Astrocyte of the spinal cord (primary cell): ENCODE results near the gene RPS21.
A peak's percentile ranks its signal among the peaks of the same experiment; 100 is the strongest.

Source experiments
- DNase-seq: peaks from one replicate; pipeline ENCODE4 v3.0.0; 2011; ENCODE audit warnings: low read depth, low spot score
- H3K4me3 ChIP-seq: 2 replicates; pipeline ENCODE4 v1.5.1; 2011; ENCODE audit warnings: low read depth, mild to moderate bottlenecking, low read length, moderate library complexity
- in situ Hi-C: cut with HindIII; loops from 2 replicates; pipeline ENCODE4 v1.10.0; 2017; ENCODE audit warnings: low sequenced_read_pairs
- TF ChIP-seq, protein P1 (sequence below): IDR thresholded peaks from 2 replicates; pipeline ENCODE4 v1.5.1; 2012; ENCODE audit warnings: low read depth, mild to moderate bottlenecking, low read length, inconsistent platforms

Gene RPS21

DNA sequence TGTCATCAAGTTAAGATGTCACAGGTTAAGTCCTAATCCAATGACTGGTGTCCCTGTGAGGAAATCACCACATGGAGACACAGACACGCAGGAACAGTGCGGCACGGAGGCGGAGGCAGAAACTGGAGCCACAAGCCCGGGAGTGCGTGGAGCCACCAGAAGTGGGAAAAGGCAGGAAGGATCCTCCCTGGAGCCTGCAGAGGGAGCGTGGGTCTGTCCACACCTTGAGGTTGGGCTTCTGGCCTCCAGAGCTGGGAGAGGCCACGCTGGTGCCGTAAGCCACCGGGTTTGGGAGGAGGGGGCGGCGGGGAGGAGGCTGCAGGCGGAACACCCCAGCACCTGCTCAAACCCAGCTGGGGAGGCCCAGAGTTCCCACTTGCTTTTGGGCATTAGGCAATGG lies 16.4 kb downstream of the RPS21 start:
- no peak overlapping the region for H3K4me3 ChIP-seq
- no peak for DNase-seq
- in situ Hi-C loops: no loop called here
- TF ChIP-seq, protein P1, sequence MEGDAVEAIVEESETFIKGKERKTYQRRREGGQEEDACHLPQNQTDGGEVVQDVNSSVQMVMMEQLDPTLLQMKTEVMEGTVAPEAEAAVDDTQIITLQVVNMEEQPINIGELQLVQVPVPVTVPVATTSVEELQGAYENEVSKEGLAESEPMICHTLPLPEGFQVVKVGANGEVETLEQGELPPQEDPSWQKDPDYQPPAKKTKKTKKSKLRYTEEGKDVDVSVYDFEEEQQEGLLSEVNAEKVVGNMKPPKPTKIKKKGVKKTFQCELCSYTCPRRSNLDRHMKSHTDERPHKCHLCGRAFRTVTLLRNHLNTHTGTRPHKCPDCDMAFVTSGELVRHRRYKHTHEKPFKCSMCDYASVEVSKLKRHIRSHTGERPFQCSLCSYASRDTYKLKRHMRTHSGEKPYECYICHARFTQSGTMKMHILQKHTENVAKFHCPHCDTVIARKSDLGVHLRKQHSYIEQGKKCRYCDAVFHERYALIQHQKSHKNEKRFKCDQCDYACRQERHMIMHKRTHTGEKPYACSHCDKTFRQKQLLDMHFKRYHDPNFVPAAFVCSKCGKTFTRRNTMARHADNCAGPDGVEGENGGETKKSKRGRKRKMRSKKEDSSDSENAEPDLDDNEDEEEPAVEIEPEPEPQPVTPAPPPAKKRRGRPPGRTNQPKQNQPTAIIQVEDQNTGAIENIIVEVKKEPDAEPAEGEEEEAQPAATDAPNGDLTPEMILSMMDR: no peak

- no peak for DNase-seq
- TF ChIP-seq, protein P1: no peak
- in situ Hi-C loops: no loop called here
- no peak overlapping the region for H3K4me3 ChIP-seq
Observed at GRCh38 chr20:62404112-62404665, 17.3 kb downstream of the RPS21 start.

GRCh38 chr20:62404761-62405107 lies 17.8 kb downstream of the RPS21 start:
- TF ChIP-seq, protein P1: no peak
- DNase-seq: no peak
- no peak overlapping the region for H3K4me3 ChIP-seq
- in situ Hi-C loops: no loop called here

DNA sequence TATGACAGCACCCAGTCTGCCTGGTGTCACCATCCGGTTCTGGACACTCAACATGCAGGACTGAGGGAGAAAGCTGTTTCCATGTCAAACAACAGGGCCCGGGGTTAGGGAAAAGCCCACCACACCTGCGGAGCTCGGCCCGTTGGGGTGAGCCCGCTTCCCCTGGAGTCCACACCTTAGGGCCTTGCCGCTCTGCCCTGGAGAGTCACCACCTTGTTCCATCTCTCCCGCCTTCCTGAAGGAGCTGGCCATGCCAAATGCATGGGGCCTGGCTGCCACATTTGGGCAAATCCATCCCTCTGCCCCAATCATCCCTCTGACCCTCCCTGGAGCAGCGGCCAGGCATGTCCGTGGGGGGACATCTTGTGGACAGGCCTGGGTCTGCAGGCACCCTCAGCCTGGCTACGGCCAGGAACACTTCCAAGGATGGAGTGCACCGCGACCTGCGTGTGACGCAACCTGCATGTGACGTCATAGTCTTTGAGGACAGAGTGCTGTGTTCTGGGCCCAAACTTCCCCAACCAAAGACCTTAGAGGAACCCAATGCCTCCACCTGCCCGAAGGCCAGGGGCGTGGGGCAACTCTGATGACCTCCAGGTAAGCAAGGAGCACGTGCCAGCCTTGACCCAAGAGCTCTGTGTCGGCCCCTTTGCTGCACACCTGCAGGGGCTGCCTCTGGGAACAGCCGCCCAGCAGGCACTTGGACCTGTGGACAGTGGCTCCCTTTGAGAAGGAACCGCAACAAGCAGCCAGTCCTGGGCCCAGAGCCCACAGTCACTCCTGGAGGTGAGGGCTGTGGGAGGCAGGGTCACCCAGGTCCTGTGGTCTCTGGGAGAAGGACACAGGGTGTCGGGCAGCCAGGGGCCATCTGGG lies 18.4 kb downstream of the RPS21 start:
- TF ChIP-seq, protein P1: peak; percentile 57
- H3K4me3 ChIP-seq: no peak overlapping the region
- peak; percentile 22 for DNase-seq
- in situ Hi-C loops: no loop called here

DNA sequence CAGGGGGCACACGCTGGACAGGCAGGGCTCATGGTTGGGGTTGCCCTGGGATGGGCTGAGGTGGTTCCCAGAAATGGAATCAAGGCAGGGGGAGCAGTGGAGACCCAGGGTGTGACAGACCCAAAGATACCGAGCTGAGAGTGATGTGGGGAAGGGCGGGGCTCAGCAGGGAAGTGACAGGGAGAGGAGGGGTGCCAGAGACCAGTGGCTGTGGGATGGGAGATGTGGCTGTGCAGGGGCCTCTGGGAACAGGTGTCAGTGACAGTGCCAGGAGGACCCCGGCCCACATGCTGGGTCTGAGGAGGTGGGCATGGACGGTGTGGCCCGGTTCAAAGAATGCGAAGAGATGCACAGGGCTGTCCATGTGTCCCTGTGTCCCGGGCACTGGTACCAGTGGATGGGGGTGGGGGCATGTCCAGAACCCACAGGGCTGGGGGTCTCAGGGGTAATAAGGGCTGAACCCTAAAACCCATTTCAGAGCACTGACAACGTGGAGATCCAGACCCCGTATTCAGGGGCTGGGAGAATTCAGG lies 19.1 kb downstream of the RPS21 start:
- in situ Hi-C loops: no loop called here
- no peak for DNase-seq
- peak overlapping the region; percentile 53 for H3K4me3 ChIP-seq
- TF ChIP-seq, protein P1: no peak

GRCh38 chr20:62406635-62407176 lies 19.8 kb downstream of the RPS21 start:
- DNase-seq: no peak
- H3K4me3 ChIP-seq: peak overlapping the region; percentile 53
- TF ChIP-seq, protein P1: no peak
- in situ Hi-C loops: no loop called here
